NCI-H2196 (cell line): ENCODE measurements around the gene CADM2.

Experiments used
- DNase-seq: peaks from one replicate; lab custom pipeline; 2025; ENCODE audit not compliant: unreplicated experiment; lab: John Stamatoyannopoulos, UW

CADM2 gene

GRCh38 chr3:86087160-86087871 lies 1128.5 kb downstream of the CADM2 start:
- DNase-seq, result no peak

- no peak for DNase-seq
These were observed 1145.4 kb downstream of the CADM2 start for GRCh38 chr3:86104154-86104553.

DNA sequence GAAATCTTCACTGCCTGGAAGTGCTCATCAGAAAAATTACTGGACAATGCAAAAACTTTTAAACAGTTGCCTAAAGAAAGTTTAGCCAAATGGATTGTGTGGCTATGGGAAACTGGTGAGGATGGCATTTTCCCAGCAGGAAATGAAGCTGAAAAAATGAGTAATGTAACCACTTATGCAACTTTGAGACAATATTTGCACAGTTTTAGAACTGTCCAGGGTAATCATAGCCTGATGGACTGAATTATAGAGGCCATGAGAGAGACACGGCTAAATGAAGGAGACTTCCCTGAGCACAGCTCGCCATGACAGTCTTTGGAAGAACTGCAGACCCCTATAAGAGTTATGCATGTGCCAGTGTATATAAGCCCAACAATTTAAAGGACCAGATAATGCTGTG lies 1150.6 kb downstream of the CADM2 start:
- DNase-seq, result no peak
